NCI-H146 treated with DMSO at 0.1 percent for 48 hours (cell line): ENCODE results near the gene CLDN10.
"Not testable (repeated sequence)": the region's sequence is repeated elsewhere in the genome, so short reads cannot be mapped to it uniquely, and the experiment has no call there.

Experiments used
- DNase-seq: peaks from one replicate; lab custom pipeline; 2025; ENCODE audit not compliant: unreplicated experiment; lab: John Stamatoyannopoulos, UW

Gene CLDN10

GRCh38 chr13:95540888-95541287 is 11.6 kb upstream of the CLDN10 start:
- DNase-seq = peak; percentile 47

GRCh38 chr13:95541308-95541707 is 11.2 kb upstream of the CLDN10 start:
- DNase-seq = no peak

- no peak for DNase-seq
Observed at GRCh38 chr13:95541911-95542474, 10.5 kb upstream of the CLDN10 start.

- DNase-seq = no peak
Observed at GRCh38 chr13:95544293-95544692, 8.2 kb upstream of the CLDN10 start.

GRCh38 chr13:95546919-95547318 is 5.6 kb upstream of the CLDN10 start:
- no peak for DNase-seq

GRCh38 chr13:95547531-95548167 is 4.9 kb upstream of the CLDN10 start:
- no peak for DNase-seq

GRCh38 chr13:95552208-95552538 is 347 bp upstream of the CLDN10 start:
- no peak for DNase-seq

- peak; percentile 38 for DNase-seq
Observed at GRCh38 chr13:95553581-95554385, 1.3 kb downstream of the CLDN10 start.

- DNase-seq = no peak
Observed at GRCh38 chr13:95557013-95557412, 4.5 kb downstream of the CLDN10 start.

- no peak for DNase-seq
Observed at GRCh38 chr13:95559100-95559499, 6.6 kb downstream of the CLDN10 start.

GRCh38 chr13:95560387-95560786 is 7.9 kb downstream of the CLDN10 start:
- no peak for DNase-seq

GRCh38 chr13:95564091-95564490 is 11.6 kb downstream of the CLDN10 start:
- DNase-seq = no peak

- DNase-seq = no peak
Observed at GRCh38 chr13:95564733-95565291, 12.3 kb downstream of the CLDN10 start.

GRCh38 chr13:95565758-95566157 is 13.2 kb downstream of the CLDN10 start:
- DNase-seq = not testable (repeated sequence)

GRCh38 chr13:95568131-95568530 is 15.6 kb downstream of the CLDN10 start:
- DNase-seq = no peak

GRCh38 chr13:95570016-95570415 is 17.5 kb downstream of the CLDN10 start:
- DNase-seq = no peak

GRCh38 chr13:95571941-95572340 is 19.4 kb downstream of the CLDN10 start:
- DNase-seq = peak; percentile 76

GRCh38 chr13:95573221-95573620 is 20.7 kb downstream of the CLDN10 start:
- no peak for DNase-seq

GRCh38 chr13:95579303-95579702 is 26.8 kb downstream of the CLDN10 start:
- DNase-seq = no peak

- no peak for DNase-seq
Observed at GRCh38 chr13:95585867-95586266, 33.3 kb downstream of the CLDN10 start.

GRCh38 chr13:95588134-95588533 is 35.6 kb downstream of the CLDN10 start:
- DNase-seq = no peak

- no peak for DNase-seq
Observed at GRCh38 chr13:95588721-95589120, 36.2 kb downstream of the CLDN10 start.
